Measurements from ENCODE around the gene FADS2. TPM values are rescaled to one million over a fixed set of nuclear protein-coding genes. Genes with fewer than 3 reads are reported as not detected.

Gene FADS2
- total and polyA plus RNA-seq, 2 donors, result 33.3 to 75.1 TPM

DNA sequence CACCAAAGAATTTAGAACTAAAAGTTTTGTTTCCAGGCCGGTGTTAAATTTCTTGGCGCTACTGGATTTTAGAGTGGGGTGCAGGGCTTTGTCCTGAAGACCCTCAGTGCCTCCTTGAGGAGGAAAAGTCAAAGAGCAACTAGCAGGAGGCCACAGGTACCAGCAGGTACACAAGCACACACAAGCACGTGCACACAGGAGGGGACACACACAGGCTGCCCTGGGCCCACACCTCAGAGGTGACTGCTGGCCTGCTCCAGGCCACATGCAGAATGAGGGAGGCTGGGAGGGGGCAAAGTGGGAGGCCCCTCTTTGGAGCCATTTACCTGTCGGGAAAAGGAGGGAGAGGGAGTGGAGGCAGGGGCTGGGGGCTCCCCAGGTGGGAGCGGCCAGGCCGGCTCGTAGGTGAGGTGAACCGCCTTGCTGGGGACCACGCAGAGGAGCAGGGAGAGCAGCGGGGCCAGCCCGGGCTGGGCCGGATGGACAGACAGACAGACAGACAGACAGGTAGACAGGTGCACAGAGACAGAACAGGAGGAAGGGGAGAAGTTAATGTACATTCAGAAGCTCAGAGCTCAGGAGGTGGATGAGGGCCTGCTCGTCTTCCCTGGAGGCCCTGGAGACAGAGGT lies 77.1 kb downstream of the FADS2 start:
- H3K4me1 ChIP-seq (ENCODE audit: insufficient read depth), result no peaks in the 10 kb centered on the region
- DNase-seq (ENCODE audit: extremely low spot score), result no peak
- WGBS, result 90% methylated on average over 13 of the region's 13 CpGs
- no peaks in the 10 kb centered on the region for H3K36me3 ChIP-seq (ENCODE audit: insufficient read depth)
- H3K4me3 ChIP-seq (ENCODE audit: low read depth, low read length), result no peak overlapping the region
- H3K27ac ChIP-seq (ENCODE audit: low read depth), result no peak overlapping the region

DNA sequence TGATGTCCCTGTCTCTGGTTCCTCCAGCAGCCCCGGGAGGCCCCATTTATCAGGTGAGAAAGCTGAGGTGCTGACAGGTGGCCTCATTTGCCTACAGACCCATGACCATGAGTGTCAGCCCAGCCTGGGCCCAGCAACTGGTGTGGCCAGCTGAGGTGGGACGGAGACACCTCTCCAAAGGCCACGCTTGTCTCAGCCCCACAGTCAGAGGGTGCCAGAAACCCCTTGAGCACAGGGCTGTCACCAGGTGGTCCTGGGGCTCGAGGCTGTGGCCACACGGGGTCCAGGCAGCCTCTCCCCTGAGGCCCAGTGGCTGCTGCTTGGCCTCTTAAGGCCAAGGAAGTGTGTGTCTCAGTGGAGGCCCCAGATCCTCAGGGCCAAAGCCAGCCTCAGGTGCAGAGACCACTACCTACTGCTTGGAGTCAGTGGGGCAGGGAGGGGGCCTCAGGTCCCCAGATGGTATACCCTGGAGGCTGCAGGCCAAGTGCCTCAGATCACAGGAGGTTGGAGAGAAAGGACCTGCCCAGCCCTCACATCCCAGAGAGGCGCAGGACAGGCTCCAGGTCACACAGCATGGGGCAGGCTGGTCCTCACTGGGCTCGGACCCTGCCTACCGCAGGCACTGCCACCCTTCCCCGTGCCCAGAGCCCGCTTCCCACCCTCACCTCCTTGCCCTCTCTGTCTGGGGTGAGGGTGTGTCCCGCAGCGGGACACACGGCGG lies 77.9 kb downstream of the FADS2 start:
- Histone ChIP-seq H3K4me1 (ENCODE audit: insufficient read depth) (no peaks in the 10 kb centered on the region), H3K4me3 (ENCODE audit: low read depth, low read length) (no peak overlapping the region), H3K27ac (ENCODE audit: low read depth) (no peak overlapping the region), H3K36me3 (ENCODE audit: insufficient read depth) (no peaks in the 10 kb centered on the region)
- DNase-seq (ENCODE audit: extremely low spot score), result no peak
- WGBS, result 88% methylated on average over 14 of the region's 14 CpGs

- no peaks in the 10 kb centered on the region for H3K36me3 ChIP-seq (ENCODE audit: insufficient read depth)
These were observed 78.4 kb downstream of the FADS2 start for GRCh38 chr11:61906522-61906909.

GRCh38 chr11:61907282-61907681 lies 79.2 kb downstream of the FADS2 start:
- no peak overlapping the region for H3K4me3 ChIP-seq (ENCODE audit: low read depth, low read length)
- no peaks in the 10 kb centered on the region for H3K4me1 ChIP-seq (ENCODE audit: insufficient read depth)
- H3K27ac ChIP-seq (ENCODE audit: low read depth), result no peak overlapping the region
- no peak for DNase-seq (ENCODE audit: extremely low spot score)
- WGBS, result 91% methylated on average over 19 of the region's 19 CpGs
- H3K36me3 ChIP-seq (ENCODE audit: insufficient read depth), result no peaks in the 10 kb centered on the region

More at GRCh38 chr11:61906522-61906909, 78.4 kb downstream of the FADS2 start:
- no peak for DNase-seq (ENCODE audit: extremely low spot score)
- H3K27ac ChIP-seq (ENCODE audit: low read depth), result no peak overlapping the region
- no peaks in the 10 kb centered on the region for H3K4me1 ChIP-seq (ENCODE audit: insufficient read depth)
- H3K4me3 ChIP-seq (ENCODE audit: low read depth, low read length), result no peak overlapping the region
- 86% methylated on average over 14 of the region's 14 CpGs for WGBS

GRCh38 chr11:61907871-61908729 lies 80.0 kb downstream of the FADS2 start:
- H3K4me1 ChIP-seq (ENCODE audit: insufficient read depth), result no peaks in the 10 kb centered on the region
- no peak overlapping the region for H3K4me3 ChIP-seq (ENCODE audit: low read depth, low read length)
- WGBS, result 90% methylated on average over 21 of the region's 21 CpGs
- DNase-seq (ENCODE audit: extremely low spot score), result no peak
- no peaks in the 10 kb centered on the region for H3K36me3 ChIP-seq (ENCODE audit: insufficient read depth)
- no peak overlapping the region for H3K27ac ChIP-seq (ENCODE audit: low read depth)

DNA sequence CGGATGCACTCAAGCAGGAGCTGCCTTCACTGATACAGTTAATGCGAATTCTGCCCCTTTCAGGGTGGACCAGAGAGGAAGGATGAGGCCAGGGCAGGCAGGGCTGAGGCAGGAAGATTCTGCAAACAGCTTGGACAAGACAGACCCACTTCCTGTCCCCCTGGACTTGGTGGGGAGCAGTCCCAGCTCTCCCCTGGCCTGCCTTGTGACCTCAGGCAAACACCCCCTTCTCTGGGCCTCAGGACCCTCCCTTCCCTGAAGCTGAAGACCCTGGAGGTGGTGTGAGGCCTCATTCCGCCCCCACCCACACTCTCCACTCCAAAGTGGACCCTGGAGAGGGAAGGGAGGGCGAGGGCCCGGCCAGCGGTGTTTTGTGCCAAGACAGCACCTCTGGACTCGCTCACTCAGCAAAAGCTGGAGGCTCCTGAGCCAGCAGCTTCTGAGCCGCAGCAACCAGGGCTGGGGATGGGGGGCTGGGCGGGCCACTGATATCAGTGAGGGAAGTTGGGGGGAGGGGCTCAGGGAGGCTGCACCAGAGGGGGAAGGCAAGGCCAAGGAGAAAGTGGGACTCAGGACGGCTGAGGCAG lies 80.7 kb downstream of the FADS2 start:
- H3K4me3 ChIP-seq (ENCODE audit: low read depth, low read length), result no peak overlapping the region
- no peak overlapping the region for H3K27ac ChIP-seq (ENCODE audit: low read depth)
- no peak for DNase-seq (ENCODE audit: extremely low spot score)

DNA sequence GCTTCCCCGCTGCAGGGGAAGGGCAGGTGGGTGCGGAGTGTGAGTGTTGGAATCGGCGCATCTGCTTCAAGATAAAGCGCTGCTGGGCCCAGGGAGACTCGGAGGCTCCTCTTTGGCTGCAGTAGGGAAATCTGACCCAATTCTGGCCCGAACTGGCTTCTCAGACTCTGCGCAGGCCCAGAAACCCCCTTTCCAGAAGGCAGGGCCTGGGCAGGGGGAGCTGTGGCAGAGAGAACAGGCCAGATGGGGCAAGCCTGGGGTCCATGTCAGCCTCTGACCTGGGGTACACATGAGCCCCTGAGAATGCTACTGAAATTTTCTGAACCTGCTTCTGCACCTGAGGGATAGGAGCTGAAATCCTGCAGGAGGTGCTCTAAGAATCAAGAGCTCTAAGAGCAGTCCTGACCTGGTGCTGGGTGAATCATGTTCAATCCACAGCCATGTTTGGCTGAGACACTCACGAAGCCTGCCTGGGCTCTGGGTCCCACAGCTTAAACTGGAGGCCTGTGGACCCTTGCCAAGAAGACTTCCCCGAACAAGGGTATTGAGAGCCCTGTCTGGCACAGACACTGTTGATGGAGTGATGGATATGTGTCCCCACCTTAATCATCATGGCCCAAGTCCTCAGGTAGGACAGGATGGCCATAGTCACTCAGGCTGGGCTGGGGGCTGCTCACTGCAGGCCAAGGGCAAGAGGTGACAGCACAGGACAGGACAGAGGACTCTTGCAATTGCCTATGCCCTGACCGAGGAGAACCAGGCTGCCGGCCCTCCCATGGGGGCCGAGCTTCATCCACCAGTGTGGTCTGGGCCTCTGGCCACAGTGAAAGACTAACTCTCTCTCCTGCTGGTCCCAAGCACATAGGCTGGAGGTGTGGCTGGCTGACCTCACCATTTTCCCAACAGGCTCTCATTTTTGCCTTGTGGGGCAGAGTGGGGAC lies 82.4 kb downstream of the FADS2 start:
- WGBS, result 68% methylated on average over 13 of the region's 13 CpGs
- no peak for DNase-seq (ENCODE audit: extremely low spot score)

More for the DNA sequence above, 80.7 kb downstream of the FADS2 start:
- 46% methylated on average over 10 of the region's 10 CpGs for WGBS
- no peaks in the 10 kb centered on the region for H3K36me3 ChIP-seq (ENCODE audit: insufficient read depth)
- no peaks in the 10 kb centered on the region for H3K4me1 ChIP-seq (ENCODE audit: insufficient read depth)

DNA sequence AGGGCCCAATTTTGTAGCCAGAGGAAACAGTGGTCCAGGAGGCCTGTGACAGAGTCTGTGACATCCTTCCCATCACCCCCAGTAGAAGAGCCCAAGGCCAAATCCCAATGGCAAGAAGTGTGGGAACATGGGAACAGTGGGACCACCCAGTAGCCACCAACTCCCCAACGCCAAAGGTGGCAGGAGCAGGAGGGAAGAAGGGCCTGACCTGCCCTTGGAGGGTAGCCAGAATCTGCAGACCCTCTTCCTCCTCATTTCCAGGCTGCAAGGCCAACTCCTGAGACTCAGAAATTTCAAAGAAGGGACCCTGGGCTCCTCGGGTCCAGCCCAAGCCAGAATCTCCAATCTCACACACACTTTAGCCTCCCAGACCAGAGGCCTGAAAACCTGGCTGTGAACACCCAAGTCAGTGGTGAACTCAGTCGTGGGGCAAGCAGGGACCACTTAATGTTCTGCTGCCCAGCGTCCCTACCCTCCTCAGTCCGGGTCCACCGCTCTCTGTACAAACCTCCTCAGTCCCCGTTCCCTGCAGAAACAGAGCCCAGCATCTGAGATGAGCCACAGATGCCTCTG lies 83.1 kb downstream of the FADS2 start:
- DNase-seq (ENCODE audit: extremely low spot score), result no peak
- H3K4me3 ChIP-seq (ENCODE audit: low read depth, low read length), result no peak overlapping the region
- WGBS, result 78% methylated on average over 7 of the region's 7 CpGs
- no peaks in the 10 kb centered on the region for H3K4me1 ChIP-seq (ENCODE audit: insufficient read depth)
- H3K36me3 ChIP-seq (ENCODE audit: insufficient read depth), result no peaks in the 10 kb centered on the region
- H3K27ac ChIP-seq (ENCODE audit: low read depth), result no peak overlapping the region

More for the DNA sequence above, 82.4 kb downstream of the FADS2 start:
- no peaks in the 10 kb centered on the region for H3K36me3 ChIP-seq (ENCODE audit: insufficient read depth)
- H3K27ac ChIP-seq (ENCODE audit: low read depth), result no peak overlapping the region
- no peaks in the 10 kb centered on the region for H3K4me1 ChIP-seq (ENCODE audit: insufficient read depth)
- H3K4me3 ChIP-seq (ENCODE audit: low read depth, low read length), result no peak overlapping the region

- Histone ChIP-seq H3K27ac (ENCODE audit: low read depth) (no peak overlapping the region), H3K4me3 (ENCODE audit: low read depth, low read length) (no peak overlapping the region), H3K4me1 (ENCODE audit: insufficient read depth) (no peaks in the 10 kb centered on the region), H3K36me3 (ENCODE audit: insufficient read depth) (no peaks in the 10 kb centered on the region)
- 74% methylated on average over 17 of the region's 17 CpGs for WGBS
- no peak for DNase-seq (ENCODE audit: extremely low spot score)
These were observed 83.8 kb downstream of the FADS2 start for GRCh38 chr11:61911701-61912529.

DNA sequence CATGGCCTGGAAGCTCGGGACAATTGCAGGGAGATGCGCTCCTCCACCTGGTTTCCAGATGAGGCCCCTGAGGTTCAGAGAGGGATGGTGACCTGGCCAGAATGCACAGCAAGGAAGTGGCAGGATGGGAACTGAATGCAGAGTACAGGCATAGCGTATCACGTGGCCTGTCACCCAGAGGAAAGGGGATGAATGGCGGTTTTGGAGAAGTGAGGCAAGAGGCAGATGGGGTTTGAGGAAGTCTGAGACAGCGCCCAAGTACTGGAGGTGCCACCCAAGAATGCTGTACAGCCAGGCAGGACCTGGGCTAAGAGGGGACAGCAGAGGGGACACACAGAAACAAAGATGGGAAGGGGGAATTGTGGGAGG lies 84.4 kb downstream of the FADS2 start:
- no peak overlapping the region for H3K27ac ChIP-seq (ENCODE audit: low read depth)

GRCh38 chr11:61912991-61913698 lies 85.0 kb downstream of the FADS2 start:
- Histone ChIP-seq H3K4me1 (ENCODE audit: insufficient read depth) (no peaks in the 10 kb centered on the region), H3K27ac (ENCODE audit: low read depth) (no peak overlapping the region), H3K36me3 (ENCODE audit: insufficient read depth) (no peaks in the 10 kb centered on the region), H3K4me3 (ENCODE audit: low read depth, low read length) (no peak overlapping the region)
- no peak for DNase-seq (ENCODE audit: extremely low spot score)
- 81% methylated on average over 18 of the region's 18 CpGs for WGBS

More for the DNA sequence above, 84.4 kb downstream of the FADS2 start:
- no peak for DNase-seq (ENCODE audit: extremely low spot score)
- H3K4me1 ChIP-seq (ENCODE audit: insufficient read depth), result no peaks in the 10 kb centered on the region
- 90% methylated on average over 6 of the region's 6 CpGs for WGBS
- H3K36me3 ChIP-seq (ENCODE audit: insufficient read depth), result no peaks in the 10 kb centered on the region
- H3K4me3 ChIP-seq (ENCODE audit: low read depth, low read length), result no peak overlapping the region

All from urinary bladder (tissue), 4 donors.